Activated CD4-positive, alpha-beta T cell treated with anti-CD3 and anti-CD28 coated beads for 48 hours (primary cell): ENCODE data around the gene MRPL17.
A peak's percentile ranks its signal among the peaks of the same experiment; 100 is the strongest.
"Not testable (repeated sequence)": the region's sequence is repeated elsewhere in the genome, so short reads cannot be mapped to it uniquely, and the experiment has no call there.

Experiments
- DNase-seq: peaks from one replicate; pipeline ENCODE4 v3.0.0-alpha.2; 2020

Gene MRPL17

GRCh38 chr11:6682936-6683861 is at the start of gene MRPL17:
Gene MRPL17, minus strand, starts transcription at chr11:6683340. Its CDS starts 44 bp downstream, at chr11:6683296.
- DNase-seq, result peak; percentile 99

- no peak for DNase-seq
These were observed 45.0 kb upstream of the MRPL17 start for GRCh38 chr11:6727971-6728760.

DNA sequence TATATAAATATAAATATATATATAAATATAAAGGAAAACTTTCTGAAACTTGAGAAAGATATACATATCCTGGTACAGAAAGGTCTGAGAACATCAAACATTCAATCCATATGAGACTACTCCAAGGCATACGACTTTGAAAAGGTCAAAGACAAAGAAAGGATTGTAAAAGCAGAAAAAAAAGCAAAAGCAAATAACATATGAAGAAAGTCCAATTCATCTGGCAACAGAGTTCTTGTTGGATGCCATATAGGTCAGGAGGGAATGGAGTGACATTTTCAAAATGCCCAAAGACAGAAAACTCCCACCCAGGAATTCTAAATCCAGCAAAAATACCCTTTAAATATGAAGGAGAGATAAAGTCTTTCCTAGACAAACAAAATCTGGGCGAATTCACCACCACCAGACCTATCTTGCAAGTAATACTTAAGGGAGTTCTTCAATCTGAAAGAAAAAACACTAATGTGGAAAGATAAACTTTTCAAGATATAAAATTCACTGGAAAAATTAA is 42.3 kb upstream of the MRPL17 start:
- DNase-seq, result no peak

DNA sequence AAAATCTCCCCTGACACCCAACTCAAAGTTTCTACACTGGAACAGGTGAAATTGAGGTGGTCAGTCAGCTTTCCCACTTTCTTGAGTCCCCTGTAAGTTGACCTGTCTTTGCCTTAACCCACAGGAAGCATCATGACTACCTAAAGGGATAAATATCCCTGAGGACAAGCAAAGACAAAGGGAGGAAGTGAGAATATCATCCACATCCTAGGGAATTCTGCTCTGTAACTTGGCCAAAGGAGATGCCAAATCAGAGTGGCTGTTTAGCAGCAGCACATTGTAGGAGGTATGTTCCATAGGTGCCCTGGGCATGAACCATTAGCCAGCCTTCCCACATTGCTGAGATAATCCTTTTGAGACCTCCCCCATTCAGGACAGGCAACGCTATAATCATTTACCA is 40.9 kb upstream of the MRPL17 start:
- DNase-seq, result no peak

- DNase-seq, result no peak
These were observed 38.2 kb upstream of the MRPL17 start for GRCh38 chr11:6721343-6721742.

DNA sequence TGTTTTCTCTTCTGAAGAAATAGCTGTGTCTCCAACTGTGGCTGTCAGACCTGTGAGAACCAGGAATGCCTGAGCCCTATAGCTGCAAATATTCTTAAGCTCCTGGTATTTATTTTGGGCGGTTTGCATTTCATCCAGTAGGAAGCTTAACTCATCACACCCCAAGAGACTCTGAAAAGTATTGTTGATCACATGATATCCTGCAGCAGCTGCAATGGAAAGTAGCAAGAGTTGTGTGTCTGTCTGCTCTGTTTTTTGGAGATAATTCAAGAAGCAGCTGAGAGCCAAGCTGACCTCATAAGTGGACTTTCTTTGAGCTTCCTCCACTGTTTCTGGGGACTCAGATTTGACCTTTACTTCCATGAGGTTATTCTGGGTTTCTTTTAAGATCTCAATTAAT is 36.4 kb upstream of the MRPL17 start:
- no peak for DNase-seq

DNA sequence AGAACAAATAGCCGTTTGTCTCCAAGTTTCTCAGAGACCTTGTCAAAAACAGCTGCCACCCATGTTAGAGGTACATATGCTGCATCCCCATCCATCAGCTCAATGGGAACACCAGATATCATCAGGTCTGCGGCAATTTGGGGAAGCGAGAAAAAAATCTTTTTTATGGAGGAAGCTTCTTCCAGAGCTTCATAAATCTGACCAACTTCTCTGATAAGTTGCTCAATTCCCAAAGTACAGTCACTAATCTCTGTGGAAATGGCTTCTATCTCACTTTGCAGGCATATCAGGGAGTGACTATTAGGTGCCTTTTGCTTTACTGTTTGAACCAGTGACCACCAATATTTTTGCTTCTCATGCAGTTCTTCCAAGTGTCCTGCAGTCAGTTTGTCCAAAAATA is 34.3 kb upstream of the MRPL17 start:
- no peak for DNase-seq

GRCh38 chr11:6711552-6711951 is 28.4 kb upstream of the MRPL17 start:
- peak; percentile 71 for DNase-seq

- no peak for DNase-seq
These were observed 25.7 kb upstream of the MRPL17 start for GRCh38 chr11:6708876-6709275.

DNA sequence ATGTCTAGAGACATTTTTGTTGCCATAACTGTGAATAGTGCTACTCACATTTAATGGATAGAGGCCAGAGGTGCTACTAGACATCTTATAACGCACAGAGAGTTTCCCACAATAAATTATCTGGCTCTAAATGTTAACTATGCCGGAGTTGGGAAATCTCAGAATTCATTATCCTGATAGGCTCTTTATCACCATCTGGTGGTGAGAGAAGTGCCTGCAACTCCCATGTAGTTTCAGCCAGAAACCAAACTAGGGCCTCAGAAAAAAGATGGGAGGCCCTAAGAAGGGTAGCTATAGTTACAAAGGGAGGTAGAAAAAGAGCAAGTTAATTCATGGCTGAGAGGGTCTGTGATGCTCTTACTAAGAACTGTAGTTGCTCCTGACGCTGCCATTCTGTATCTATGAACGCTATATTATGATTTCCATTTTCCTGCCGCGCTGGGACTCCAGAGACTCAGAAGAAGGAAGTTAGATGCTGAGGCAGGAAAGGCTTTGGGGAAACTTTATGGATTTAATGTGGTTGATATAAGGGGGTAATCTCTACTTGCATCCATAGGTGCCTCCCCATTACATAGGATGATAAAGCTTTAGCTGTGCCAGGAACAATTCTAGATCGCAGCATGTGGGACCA is 22.9 kb upstream of the MRPL17 start:
- peak; percentile 52 for DNase-seq

DNA sequence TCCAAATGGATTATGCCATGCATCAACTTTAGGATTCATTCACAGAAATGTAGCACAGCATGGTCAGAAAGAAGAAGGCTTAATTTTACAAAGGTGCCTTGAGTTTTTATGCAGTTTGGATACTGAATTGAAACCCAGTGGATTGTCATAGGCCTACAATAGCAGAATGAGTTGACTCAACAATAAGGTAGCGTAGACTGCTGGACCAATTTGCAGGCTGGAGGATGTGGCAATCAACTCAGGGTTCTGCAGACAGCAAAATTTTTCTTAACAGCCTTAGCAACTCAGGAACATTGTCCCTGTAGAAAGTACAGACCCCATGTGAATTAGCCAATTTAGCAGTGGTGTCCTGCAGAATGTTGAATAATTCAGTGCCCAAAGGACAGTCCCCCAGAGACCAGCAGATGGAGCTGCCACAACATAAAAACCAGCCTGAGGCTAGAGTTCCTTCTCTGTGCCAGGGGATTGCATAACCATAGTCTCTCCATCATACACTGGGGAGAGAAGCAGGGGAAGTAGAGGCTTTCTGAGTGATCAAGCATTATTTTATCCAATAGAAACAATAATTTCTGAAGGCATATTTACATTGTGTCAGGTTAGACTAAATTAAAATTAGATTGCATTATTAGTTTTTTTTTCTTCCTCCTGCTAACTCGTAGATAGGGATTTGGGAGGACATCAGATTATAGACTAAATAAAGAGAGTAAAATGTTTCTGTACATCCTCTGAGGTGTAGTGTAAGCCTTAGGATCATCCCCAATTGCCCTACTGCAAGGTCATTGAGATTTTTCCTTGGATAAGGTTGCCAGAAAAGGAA is 20.3 kb upstream of the MRPL17 start:
- DNase-seq, result peak; percentile 17

DNA sequence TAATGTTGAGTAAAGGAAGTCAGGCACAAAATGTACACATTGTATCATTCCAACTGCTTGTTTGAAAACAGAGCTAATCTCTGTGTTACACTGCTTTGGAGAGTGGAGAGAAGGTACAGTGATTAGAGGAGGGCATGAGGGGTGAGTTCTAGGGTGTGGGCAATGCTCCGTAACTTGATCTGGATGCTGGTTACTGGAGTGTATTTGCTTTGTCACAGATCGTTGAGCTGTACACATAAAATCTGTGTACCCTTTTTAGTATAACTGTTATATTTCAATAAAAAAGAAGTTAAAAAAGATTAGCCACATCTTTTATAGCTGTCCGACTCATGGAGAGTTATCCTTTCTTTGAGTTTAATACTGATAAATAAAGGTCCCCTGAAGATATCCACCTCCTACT is 18.8 kb upstream of the MRPL17 start:
- not testable (repeated sequence) for DNase-seq

DNA sequence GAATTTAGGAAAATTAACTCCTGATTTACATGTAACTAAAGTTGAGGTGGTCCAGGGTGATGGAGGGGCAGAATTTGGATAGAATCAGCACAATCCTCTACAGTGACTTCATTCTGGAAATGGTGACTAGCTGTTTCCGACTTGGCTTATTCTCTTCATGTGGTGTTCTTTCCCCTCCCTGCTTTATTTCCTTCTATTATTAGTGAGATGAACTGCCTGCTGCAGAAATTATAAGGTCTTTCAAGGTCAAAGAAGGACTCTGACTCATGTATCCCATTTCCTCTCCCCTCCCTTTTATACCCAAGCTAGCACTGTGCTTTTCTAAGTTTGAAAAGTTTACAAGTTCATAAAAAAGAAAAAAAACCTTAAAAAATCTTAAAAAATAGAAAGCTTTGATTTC is 12.2 kb upstream of the MRPL17 start:
- no peak for DNase-seq

DNA sequence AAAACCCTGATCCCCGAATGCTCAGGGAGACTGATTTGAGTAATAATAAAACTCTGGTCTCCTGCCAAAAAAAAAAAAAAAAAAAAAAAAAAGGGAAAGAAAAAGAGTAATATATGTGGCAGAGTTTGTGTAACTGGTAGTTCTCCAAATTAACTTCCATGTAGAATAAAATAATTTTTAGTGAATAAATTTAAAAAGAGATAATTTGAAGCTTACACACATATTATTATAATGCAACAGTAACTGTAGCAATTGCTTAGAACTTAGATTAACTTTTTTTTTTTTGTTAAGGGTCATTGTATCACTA is 11.0 kb upstream of the MRPL17 start:
- DNase-seq, result no peak

DNA sequence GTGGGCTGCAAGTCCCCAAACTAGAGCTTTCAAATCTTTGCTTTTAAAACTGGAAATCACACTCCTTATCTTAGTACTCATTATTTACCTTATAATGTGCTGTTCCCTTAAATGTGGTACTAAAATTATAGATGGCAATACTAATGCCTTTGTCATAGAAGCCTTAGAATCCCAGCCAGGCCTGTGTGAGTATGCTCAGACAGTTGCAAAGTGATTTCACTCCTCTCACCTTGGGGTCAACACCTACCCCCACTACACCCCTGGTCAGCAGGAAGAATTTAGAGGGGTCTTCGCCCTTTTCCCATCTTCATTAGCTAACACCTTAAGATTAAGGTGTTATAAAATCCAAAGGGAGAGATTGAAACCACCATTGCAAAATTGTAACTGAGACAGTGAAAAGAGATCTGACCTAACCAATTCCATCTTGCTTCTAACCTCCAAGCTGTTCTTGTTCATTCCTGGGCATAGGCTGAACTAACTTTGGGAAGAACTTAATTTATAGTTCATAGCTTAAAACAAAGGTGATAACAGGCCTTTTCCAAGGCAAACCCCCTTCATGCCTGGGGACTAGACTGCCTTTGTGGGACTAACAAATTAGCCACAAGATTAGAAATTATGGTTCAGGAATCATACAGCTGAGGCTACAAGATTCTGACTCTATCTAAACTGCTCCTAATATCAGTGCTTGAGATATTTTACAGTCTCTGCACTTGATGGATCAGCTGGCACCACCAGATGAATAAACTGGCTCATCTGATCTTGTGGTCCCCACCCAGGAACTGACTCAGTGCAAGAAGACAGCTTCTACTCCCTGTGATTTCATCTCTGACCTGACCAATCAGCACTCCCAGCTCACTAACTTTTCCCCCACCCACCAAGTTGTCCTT is 10.4 kb upstream of the MRPL17 start:
- peak; percentile 77 for DNase-seq

GRCh38 chr11:6692128-6692527 is 9.0 kb upstream of the MRPL17 start:
- no peak for DNase-seq

DNA sequence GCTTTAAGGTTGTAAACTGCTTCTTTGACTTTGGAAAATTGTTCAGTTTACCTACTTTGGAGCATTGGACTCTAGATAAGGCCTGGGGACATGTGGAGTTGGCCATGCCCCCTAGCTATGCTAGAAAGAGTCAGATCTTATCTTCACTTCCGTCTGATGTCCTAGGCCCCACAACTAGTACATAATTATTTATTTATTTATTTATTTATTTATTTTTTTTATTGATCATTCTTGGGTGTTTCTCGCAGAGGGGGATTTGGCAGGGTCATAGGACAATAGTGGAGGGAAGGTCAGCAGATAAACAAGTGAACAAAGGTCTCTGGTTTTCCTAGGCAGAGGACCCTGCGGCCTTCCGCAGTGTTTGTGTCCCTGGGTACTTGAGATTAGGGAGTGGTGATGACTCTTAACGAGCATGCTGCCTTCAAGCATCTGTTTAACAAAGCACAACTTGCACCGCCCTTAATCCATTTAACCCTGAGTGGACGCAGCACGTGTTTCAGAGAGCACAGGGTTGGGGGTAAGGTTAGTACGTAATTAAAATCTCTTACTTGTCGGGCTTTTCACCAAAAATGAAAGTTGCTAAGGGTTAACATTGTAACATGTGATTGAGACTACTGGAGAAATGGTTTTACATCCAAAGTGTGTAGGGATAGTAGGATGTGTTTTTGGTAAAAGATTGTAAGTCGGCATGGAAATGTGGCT is 7.4 kb upstream of the MRPL17 start:
- not testable (repeated sequence) for DNase-seq

- DNase-seq, result no peak
These were observed 4.7 kb upstream of the MRPL17 start for GRCh38 chr11:6687876-6688275.

GRCh38 chr11:6686006-6686405 is 2.9 kb upstream of the MRPL17 start:
- no peak for DNase-seq

- DNase-seq, result not testable (repeated sequence)
These were observed 928 bp upstream of the MRPL17 start for GRCh38 chr11:6684068-6684467.

DNA sequence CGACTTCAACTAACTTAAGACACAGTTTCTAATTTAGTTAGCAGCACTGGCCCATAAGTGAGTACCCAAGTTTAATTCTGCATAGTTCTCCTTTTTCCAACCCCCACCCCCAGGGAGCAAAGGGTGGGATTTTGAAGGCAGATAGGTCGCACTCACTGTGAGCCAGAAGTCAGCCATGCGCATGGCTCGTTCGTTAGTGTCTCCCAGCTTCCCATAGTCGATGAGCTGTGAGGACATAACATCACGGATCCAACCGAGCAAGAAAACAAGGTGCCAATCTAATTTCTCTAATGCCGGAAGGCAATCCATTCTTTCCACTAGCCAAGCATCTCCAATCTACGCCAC is 577 bp downstream of the MRPL17 start:
- DNase-seq, result no peak
